Adrenal gland (tissue), 19 donors: ENCODE measurements around the gene CBX5. TPM values are rescaled to one million over a fixed set of nuclear protein-coding genes. Genes with fewer than 3 reads are reported as not detected.
"Not testable (repeated sequence)": the region's sequence is repeated elsewhere in the genome, so short reads cannot be mapped to it uniquely, and the experiment has no call there.

Experiments used
- DNase-seq, 7 donors: peaks; one replicate each; pipeline ENCODE4 v3.0.0-alpha.2; 2019 to 2020
- H3K27ac ChIP-seq, 5 donors: fragments of 200-600 bp; sonication (generic) in 4 of 5; 1 replicate in 3 of 5; 2 replicates in 2 of 5; pipeline versions ENCODE4 v1.5.1 to v1.8.0; 2016 to 2020; ENCODE audit warnings: mild to moderate bottlenecking in 1 of 5
- H3K27me3 ChIP-seq: fragments of 200-600 bp; 2 replicates; pipeline ENCODE4 v1.8.0; 2021
- H3K36me3 ChIP-seq, 2 donors: fragments of 200-600 bp; replicated peaks in 1 of 2; 1 replicate in 1 of 2; 2 replicates in 1 of 2; pipeline versions ENCODE4 v1.5.1 to v1.8.0; 2018 to 2022
- H3K4me1 ChIP-seq, 2 donors: fragments of 200-600 bp; replicated peaks in 1 of 2; 1 replicate in 1 of 2; 2 replicates in 1 of 2; pipeline versions ENCODE4 v1.5.1 to v1.8.0; 2018 to 2021
- H3K4me3 ChIP-seq, 4 donors: fragments of 200-600 bp; sonication (generic) in 3 of 4; one replicate each; pipeline ENCODE4 v1.5.1; 2016 to 2018
- H3K9me3 ChIP-seq, 3 donors: fragments of 200-600 bp; sonication (generic) in 1 of 3; replicated peaks in 1 of 3; 1 replicate in 2 of 3; 2 replicates in 1 of 3; pipeline versions ENCODE4 v1.5.1 to v1.8.0; 2016 to 2021
- CTCF ChIP-seq, 6 experiments: fragments of 450-650 bp in 4 of 6; fragments of 200-600 bp in 2 of 6; sonication (generic) in 1 of 6; IDR thresholded peaks; 1 replicate in 5 of 6; 2 replicates in 1 of 6; pipeline versions ENCODE4 v1.5.1 to v1.8.0; 2016 to 2021; ENCODE audit warnings: antibody characterized with exemption in 6 of 6, mild to moderate bottlenecking in 2 of 6, moderate library complexity in 1 of 6
- POLR2A ChIP-seq, 2 donors: fragments of 450-650 bp; IDR thresholded peaks; one replicate each; pipeline ENCODE4 v1.6.1; 2017; ENCODE audit warnings: antibody characterized with exemption in 2 of 2, mild to moderate bottlenecking in 2 of 2, moderate library complexity in 1 of 2
- WGBS, 4 donors: extraction: QIAGEN DNeasy Blood & Tissue Kit in 2 of 4; methylation state at CpG; one replicate each; pipeline versions ENCODE4 v1.1.5 to v1.1.7; 2013 to 2017; 5-methylcytosine and 5-hydroxymethylcytosine counted together
- intact Hi-C, 2 donors: fragments of 100-400 bp; cut with DNase I; formaldehyde crosslinking; loops; one replicate each; pipeline versions ENCODE4 v1.14.1 to v1.15.0; 2022 to 2023
- long read RNA-seq, 10 donors: library from polyadenylated mRNA in 3 of 10; unstranded in 2 of 10; stranded (forward) in 1 of 10; transcript quantifications; one replicate each; pipeline ENCODE4 v2.0.0 and lab custom pipeline, GENCODE V29; 2021 to 2026
- polyA plus RNA-seq, 3 donors: library from polyadenylated mRNA; stranded (reverse); fragments of 200-250 nt in 2 of 3; fragments of 350-450 nt in 1 of 3; fragmentation: Illumina TruSeq in 1 of 3; extraction: RNeasy Lipid Tissue Mini Kit (QIAGEN cat#74804) in 1 of 3; gene quantifications; one replicate each; pipeline ENCODE4 v1.2.3, GENCODE V29; 2013 to 2014
- total RNA-seq, 9 donors: library from RNA; depleted of rRNA in 4 of 9; stranded (reverse); fragments of >200 nt in 4 of 9; fragments of 120-200 nt in 1 of 9; fragmentation: NEBNext Ultra II Directional in 1 of 9; extraction: Animal tissue kit (Norgen Biotek cat#: 25700) in 1 of 9; gene quantifications; one replicate each; pipeline versions ENCODE4 v1.1.0 to v1.2.4, GENCODE V29; 2013 to 2023
- donor health status: healthy with polysubstance abuse.
- donor health status: Bipolar disorder and iron deficiency.
- donor health status: DM: yes; HTN: yes; CAD: no.
- donor health status: DM: no; HTN: no; CAD: no.
- donor health status: DM: no; HTN: no; CAD: no.
- donor health status: DM: yes; HTN: yes; CAD: no.

The CBX5 gene
- total RNA-seq (10 to 100 TPM; 39.4 to 88.4 (median 59.9) TPM), polyA plus RNA-seq (10 to 100 TPM in 2 of 3 donors, 1 to 10 TPM in 1; 8.2 to 44.3 (median 10.9) TPM)
- long read RNA-seq, donor 1, full-length matches to known transcripts, result 7 of 1,202 reads
- long read RNA-seq, donor 1, partial matches to known transcripts, result 699 of 1,202 reads
- long read RNA-seq, donor 1, other reads (novel, unspliced or antisense), result 496 of 1,202 reads
- long read RNA-seq, donor 2, full-length matches to known transcripts, result 10 of 662 reads
- long read RNA-seq, donor 2, partial matches to known transcripts, result 376 of 662 reads
- long read RNA-seq, donor 2, other reads (novel, unspliced or antisense), result 276 of 662 reads
- long read RNA-seq, donor 3, full-length matches to known transcripts, result 4 of 9 reads
- long read RNA-seq, donor 3, partial matches to known transcripts, result 5 of 9 reads
- long read RNA-seq, donor 3, other reads (novel, unspliced or antisense), result 0 of 9 reads
- long read RNA-seq, donor 4, full-length matches to known transcripts, result 21 of 41 reads
- long read RNA-seq, donor 4, partial matches to known transcripts, result 14 of 41 reads
- long read RNA-seq, donor 4, other reads (novel, unspliced or antisense), result 6 of 41 reads
- long read RNA-seq, donor 5, full-length matches to known transcripts, result 22 of 31 reads
- long read RNA-seq, donor 5, partial matches to known transcripts, result 3 of 31 reads
- long read RNA-seq, donor 5, other reads (novel, unspliced or antisense), result 6 of 31 reads
- long read RNA-seq, donor 6, full-length matches to known transcripts, result 11 of 31 reads
- long read RNA-seq, donor 6, partial matches to known transcripts, result 14 of 31 reads
- long read RNA-seq, donor 6, other reads (novel, unspliced or antisense), result 6 of 31 reads
- long read RNA-seq, donor 7, full-length matches to known transcripts, result 7 of 613 reads
- long read RNA-seq, donor 7, partial matches to known transcripts, result 376 of 613 reads
- long read RNA-seq, donor 7, other reads (novel, unspliced or antisense), result 230 of 613 reads
- long read RNA-seq, donor 8, full-length matches to known transcripts, result 15 of 34 reads
- long read RNA-seq, donor 8, partial matches to known transcripts, result 19 of 34 reads
- long read RNA-seq, donor 8, other reads (novel, unspliced or antisense), result 0 of 34 reads
- long read RNA-seq, donor 9, full-length matches to known transcripts, result 13 of 1,334 reads
- long read RNA-seq, donor 9, partial matches to known transcripts, result 709 of 1,334 reads
- long read RNA-seq, donor 9, other reads (novel, unspliced or antisense), result 612 of 1,334 reads
- long read RNA-seq, donor 10, full-length matches to known transcripts, result 11 of 11 reads
- long read RNA-seq, donor 10, partial matches to known transcripts, result 0 of 11 reads
- long read RNA-seq, donor 10, other reads (novel, unspliced or antisense), result 0 of 11 reads

GRCh38 chr12:54279632-54280467 lies at the start of gene CBX5:
TSS of gene CBX5 (minus strand) at chr12:54280122. CDS start at chr12:54257650, 22,472 bp downstream.
- WGBS, 4 donors, result 0 to 1% (median 0%) methylated on average over 28 to 49 of the region's 49 CpGs

DNA sequence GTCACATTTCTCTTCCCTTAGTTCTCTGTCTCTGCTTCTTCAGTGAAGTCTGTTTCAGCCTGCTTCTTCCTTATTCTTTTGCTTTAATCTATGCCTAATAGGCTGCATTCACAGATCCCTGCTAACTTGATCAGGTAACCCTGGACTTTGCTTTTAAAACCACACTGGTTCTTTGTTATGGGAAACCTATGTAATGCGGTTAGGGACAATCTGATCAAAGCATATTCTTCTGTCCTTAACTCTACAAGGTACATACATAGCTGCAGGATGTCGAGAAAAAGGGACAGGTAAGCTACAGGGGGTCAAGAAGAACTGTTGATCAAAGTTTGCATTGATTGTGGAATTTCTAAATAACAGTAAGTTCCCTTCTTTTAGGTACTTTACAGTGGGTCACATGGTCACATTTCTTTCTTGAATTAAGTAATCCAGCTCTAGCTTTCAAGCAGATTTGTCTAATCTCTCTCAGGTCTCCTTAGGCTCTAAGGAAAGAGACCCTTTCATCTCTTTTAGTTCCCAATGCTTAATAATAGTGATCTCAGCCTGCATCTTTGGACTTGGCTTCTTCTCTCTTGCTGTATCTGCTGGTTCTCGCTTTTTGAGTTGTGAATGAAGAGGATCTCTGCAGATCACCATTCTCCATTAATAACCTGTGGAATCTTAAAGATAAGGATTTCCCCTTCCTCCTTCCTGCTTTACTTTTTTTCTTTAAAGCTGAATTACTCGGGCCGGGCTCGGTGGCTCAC lies 48.8 kb upstream of the CBX5 start:
- intact Hi-C loops, result no loop called here
- H3K9me3 ChIP-seq, result no peaks in the 10 kb centered on the region
- no peak for DNase-seq
- no peaks in the 10 kb centered on the region for H3K36me3 ChIP-seq
- WGBS, 4 donors, result 80 to 86% (median 84%) methylated on average over 6 of the region's 6 CpGs
- H3K4me3 ChIP-seq, result no peak overlapping the region
- peaks cover 0 to 70% of the 10 kb centered on the region in 2 donors for H3K4me1 ChIP-seq
- TF ChIP-seq POLR2A (IDR thresholded peaks at IDR 0.05), result no peak
- TF ChIP-seq CTCF (IDR thresholded peaks at IDR 0.05), result no peak
- H3K27me3 ChIP-seq, result no peaks in the 10 kb centered on the region
- H3K27ac ChIP-seq, result no peak overlapping the region

More at GRCh38 chr12:54279632-54280467, at the start of gene CBX5:
- peaks cover 0 to 29% of the 10 kb centered on the region in 2 donors for H3K36me3 ChIP-seq
- H3K27me3 ChIP-seq, result no peaks in the 10 kb centered on the region
- H3K9me3 ChIP-seq, result no peaks in the 10 kb centered on the region
- TF ChIP-seq POLR2A (IDR thresholded peaks at IDR 0.05) (peak; percentile 35 to 97), CTCF (IDR thresholded peaks at IDR 0.05) (no peak)
- H3K4me1 ChIP-seq, result peaks cover 47 to 51% of the 10 kb centered on the region in 2 donors
- H3K27ac ChIP-seq, result peak within 1 kb of the TSS; percentile 90 to 99 (median 92)
- intact Hi-C loops, result no loop called here
- H3K4me3 ChIP-seq, result peak within 1 kb of the TSS; percentile 69 to 93 (median 76)
- peak; percentile 99 to 100 (median 99) for DNase-seq

DNA sequence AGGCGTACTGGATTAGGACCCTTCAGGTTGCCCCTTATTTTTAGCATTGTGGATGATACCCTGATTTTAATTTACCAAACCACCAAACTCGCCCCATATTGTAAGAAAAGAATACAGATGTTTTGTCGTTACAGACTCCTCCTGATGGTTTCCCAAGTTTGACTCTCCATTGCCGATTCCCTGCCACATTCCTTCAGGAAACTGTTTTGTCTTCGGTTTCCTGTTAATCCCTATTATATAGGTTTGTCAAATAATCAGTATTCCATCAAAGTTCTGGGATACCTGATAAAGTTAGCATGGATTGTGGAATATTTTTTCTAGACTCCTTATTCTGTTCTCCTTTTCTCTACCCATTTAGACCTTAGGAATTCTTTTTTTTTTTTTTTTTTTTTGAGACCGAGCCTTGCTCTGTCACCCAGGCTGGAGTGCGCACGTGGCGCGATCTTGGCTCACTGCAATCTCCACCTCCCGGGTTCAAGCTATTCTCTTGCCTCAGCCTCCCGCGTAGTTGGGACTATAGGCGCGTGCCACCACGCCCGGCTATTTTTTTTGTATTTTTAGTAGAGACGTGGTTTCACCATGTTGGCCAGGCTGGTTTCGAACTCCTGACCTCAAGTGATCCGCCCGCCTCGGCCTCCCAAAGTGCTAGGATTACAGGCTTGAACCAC lies 45.7 kb upstream of the CBX5 start:
- H3K9me3 ChIP-seq, intact Hi-C loops, H3K27me3 ChIP-seq, DNase-seq, H3K36me3 ChIP-seq: not testable (repeated sequence)
- peak overlapping the region; percentile 45 to 91 (median 79) for H3K27ac ChIP-seq
- peaks cover 0 to 48% of the 10 kb centered on the region in 2 donors for H3K4me1 ChIP-seq
- H3K4me3 ChIP-seq, result peak overlapping the region; percentile 12 to 70 (median 64)
- 45 to 52% (median 47%) methylated on average over 22 of the region's 22 CpGs for WGBS, 4 donors
